ENCODE data around the gene TMEM19.

DNA sequence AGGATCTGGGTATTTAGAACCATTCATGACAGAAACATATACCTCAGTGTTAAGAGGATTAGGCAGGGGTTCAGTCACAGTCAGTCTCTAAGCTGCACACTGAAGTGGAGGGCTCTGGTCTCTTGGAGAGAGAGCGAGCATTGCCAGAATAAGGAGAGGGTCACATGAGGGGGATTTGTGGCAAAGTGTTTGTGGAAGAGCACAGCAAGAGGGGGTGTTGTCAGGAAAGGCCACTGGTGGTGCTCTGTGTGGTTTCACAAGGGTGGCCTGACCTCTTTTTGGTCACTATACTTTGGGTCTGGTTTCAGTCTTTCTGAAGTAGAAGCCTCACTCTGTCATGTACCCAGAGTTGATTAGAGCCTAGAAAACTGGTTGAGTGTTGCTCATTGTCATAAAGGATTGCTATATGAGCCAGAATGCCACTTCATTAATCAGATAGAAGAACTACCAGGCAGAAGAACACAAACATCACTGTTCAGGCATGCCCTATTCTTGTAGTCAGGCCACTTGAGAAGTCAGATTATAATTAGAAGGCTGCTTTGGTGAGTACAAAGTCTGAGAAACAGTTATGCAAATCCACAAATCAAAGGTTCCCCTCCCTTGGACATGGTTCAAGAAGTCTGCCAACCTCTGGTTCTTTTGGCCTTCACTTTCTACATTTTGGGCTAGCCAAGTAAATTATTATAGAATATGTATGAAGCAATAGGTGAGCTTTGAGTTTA lies 8.4 kb downstream of the TMEM19 start:
- TF ChIP-seq ZNF274 (IDR thresholded peaks at IDR 0.05; ENCODE audit: low read depth, low read length) (no peak), SUZ12 (IDR thresholded peaks at IDR 0.05; ENCODE audit: extremely low read depth, insufficient read depth, insufficient read length) (no peak), YY1 (IDR thresholded peaks at IDR 0.05; ENCODE audit: insufficient read depth, insufficient read length) (no peak)

Data from NT2/D1 (cell line).